BLaER1 treated with 17β-estradiol and CSF1 and Interleukin-3, amounts not matched to agents 10 nM and 100 nM (cell line): Measurements from ENCODE around the gene PCDHB14.
"Not testable (repeated sequence)": the region's sequence is repeated elsewhere in the genome, so short reads cannot be mapped to it uniquely, and the experiment has no call there.

Source experiments
- H3K27ac ChIP-seq, 11 experiments: shearing (Covaris generic); formaldehyde crosslinking; 2 replicates each; pipeline ENCODE4 v1.8.1; 2022
- H3K27me3 ChIP-seq, 11 experiments: shearing (Covaris generic); formaldehyde crosslinking; 2 replicates each; pipeline ENCODE4 v1.8.1; 2022
- H3K36me3 ChIP-seq, 11 experiments: shearing (Covaris generic); formaldehyde crosslinking; 2 replicates each; pipeline ENCODE4 v1.8.1; 2022
- H3K4me1 ChIP-seq, 10 experiments: shearing (Covaris generic); formaldehyde crosslinking; 2 replicates each; pipeline ENCODE4 v1.8.1; 2022
- H3K4me2 ChIP-seq, 11 experiments: shearing (Covaris generic); formaldehyde crosslinking; 2 replicates each; pipeline ENCODE4 v1.8.1; 2022
- H3K4me3 ChIP-seq, 10 experiments: shearing (Covaris generic); formaldehyde crosslinking; 2 replicates each; pipeline ENCODE4 v1.8.1; 2022
- H3K9ac ChIP-seq, 11 experiments: shearing (Covaris generic); formaldehyde crosslinking; 2 replicates each; pipeline ENCODE4 v1.8.1; 2022
- H3K9me3 ChIP-seq, 11 experiments: shearing (Covaris generic); formaldehyde crosslinking; replicated peaks in 1 of 11; 2 replicates each; pipeline ENCODE4 v1.8.1; 2022
- H4K20me1 ChIP-seq, 11 experiments: shearing (Covaris generic); formaldehyde crosslinking; 2 replicates each; pipeline ENCODE4 v1.8.1; 2022
- Cebpa-rat ChIP-seq, 11 experiments: shearing (Covaris generic); IDR thresholded peaks; 2 replicates each; pipeline ENCODE4 v1.8.1; 2022

PCDHB14 gene

DNA sequence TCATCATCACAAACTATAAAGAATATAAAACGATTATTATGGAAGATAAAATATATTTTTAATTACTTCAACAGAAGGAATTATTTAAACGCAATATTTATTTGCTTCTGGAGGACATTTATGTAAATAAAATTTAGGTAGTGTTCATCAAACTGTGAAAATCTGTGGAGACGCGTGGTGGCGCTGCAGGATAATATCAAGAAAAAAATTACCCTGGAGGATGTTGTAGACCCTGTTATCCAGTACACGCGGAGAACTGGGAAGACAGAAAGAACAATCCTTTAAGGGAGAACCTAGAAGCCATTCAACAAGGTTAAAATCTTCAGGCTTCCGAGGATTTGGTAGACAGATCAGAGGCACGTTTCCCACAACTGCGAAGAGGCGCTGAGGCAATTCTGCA is 14.7 kb upstream of the PCDHB14 start, which contains the start of gene PCDHB12:
Gene PCDHB12, plus strand, starts transcription at position 242 of the 400 bp plus-strand sequence. CDS start 189 bp downstream, outside the sequence.
- Histone ChIP-seq H3K36me3 (no peaks in the 10 kb centered on the region), H3K4me1 (no peaks in the 10 kb centered on the region), H3K9ac (no peak within 1 kb of the TSS), H3K4me2 (no peak within 1 kb of the TSS), H3K27me3 (no peaks in the 10 kb centered on the region), H3K4me3 (no peak within 1 kb of the TSS), H3K9me3 (peaks cover 25 to 48% (median 28%) of the 10 kb centered on the region in 11 experiments), H4K20me1 (no peaks in the 10 kb centered on the region), H3K27ac (no peak within 1 kb of the TSS)
- no peak for TF ChIP-seq Cebpa-rat (IDR thresholded peaks at IDR 0.05)

DNA sequence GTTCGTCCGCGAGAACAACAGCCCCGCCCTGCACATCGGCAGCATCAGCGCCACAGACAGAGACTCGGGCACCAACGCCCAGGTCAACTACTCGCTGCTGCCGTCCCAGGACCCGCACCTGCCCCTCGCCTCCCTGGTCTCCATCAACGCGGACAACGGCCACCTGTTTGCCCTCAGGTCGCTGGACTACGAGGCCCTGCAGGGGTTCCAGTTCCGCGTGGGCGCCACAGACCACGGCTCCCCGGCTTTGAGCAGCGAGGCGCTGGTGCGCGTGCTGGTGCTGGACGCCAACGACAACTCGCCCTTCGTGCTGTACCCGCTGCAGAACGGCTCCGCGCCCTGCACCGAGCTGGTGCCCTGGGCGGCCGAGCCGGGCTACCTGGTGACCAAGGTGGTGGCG is 12.9 kb upstream of the PCDHB14 start:
- not testable (repeated sequence) for H3K27ac ChIP-seq, H3K27me3 ChIP-seq, H3K4me1 ChIP-seq

GRCh38 chr5:141210849-141211248 is 12.3 kb upstream of the PCDHB14 start:
- peaks cover 38 to 57% (median 40%) of the 10 kb centered on the region in 11 experiments for H3K9me3 ChIP-seq
- not testable (repeated sequence) for H3K27me3 ChIP-seq, H3K27ac ChIP-seq, H3K4me2 ChIP-seq, H3K4me1 ChIP-seq, H3K9ac ChIP-seq, H3K36me3 ChIP-seq, H3K4me3 ChIP-seq, H4K20me1 ChIP-seq

More for the DNA sequence above, 12.9 kb upstream of the PCDHB14 start:
- not testable (repeated sequence) for H4K20me1 ChIP-seq, H3K36me3 ChIP-seq, H3K4me3 ChIP-seq, H3K4me2 ChIP-seq, H3K9ac ChIP-seq
- H3K9me3 ChIP-seq, result peaks cover 34 to 53% (median 36%) of the 10 kb centered on the region in 11 experiments

DNA sequence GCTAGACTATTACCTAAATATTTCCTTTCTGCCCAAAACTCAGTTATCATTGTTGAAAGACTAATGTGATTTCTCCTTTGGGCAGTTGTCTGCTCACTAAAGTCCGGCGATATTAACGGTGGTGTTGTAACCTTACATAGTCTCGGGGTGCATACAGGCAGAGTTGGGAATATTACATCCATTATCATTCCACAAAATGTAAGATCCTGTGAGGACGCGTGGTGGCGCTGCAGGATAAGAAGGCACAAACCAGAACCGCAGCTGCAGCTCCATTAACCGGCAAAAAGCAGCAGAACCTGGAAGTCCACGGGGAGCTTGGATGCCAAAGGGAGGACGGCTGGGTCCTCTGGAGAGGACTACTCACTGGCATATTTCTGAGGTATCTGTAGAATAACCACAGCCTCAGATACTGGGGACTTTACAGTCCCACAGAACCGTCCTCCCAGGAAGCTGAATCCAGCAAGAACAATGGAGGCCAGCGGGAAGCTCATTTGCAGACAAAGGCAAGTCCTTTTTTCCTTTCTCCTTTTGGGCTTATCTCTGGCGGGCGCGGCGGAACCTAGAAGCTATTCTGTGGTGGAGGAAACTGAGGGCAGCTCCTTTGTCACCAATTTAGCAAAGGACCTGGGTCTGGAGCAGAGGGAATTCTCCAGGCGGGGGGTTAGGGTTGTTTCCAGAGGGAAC is 9.3 kb upstream of the PCDHB14 start, which contains the start of gene PCDHB13:
Gene PCDHB13, plus strand, starts transcription at position 264 of the 684 bp plus-strand sequence. Its CDS starts 205 bp downstream, at position 469.
- not testable (repeated sequence) for H3K4me2 ChIP-seq, H3K36me3 ChIP-seq, H3K4me1 ChIP-seq, H4K20me1 ChIP-seq, H3K9ac ChIP-seq, H3K27me3 ChIP-seq, H3K27ac ChIP-seq, H3K4me3 ChIP-seq
- peaks cover 58 to 82% (median 59%) of the 10 kb centered on the region in 11 experiments for H3K9me3 ChIP-seq

DNA sequence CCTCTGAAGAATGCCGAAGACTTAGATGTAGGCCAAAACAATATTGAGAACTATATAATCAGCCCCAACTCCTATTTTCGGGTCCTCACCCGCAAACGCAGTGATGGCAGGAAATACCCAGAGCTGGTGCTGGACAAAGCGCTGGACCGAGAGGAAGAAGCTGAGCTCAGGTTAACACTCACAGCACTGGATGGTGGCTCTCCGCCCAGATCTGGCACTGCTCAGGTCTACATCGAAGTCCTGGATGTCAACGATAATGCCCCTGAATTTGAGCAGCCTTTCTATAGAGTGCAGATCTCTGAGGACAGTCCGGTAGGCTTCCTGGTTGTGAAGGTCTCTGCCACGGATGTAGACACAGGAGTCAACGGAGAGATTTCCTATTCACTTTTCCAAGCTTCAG is 8.6 kb upstream of the PCDHB14 start:
- not testable (repeated sequence) for H3K4me3 ChIP-seq
- peaks cover 54 to 82% (median 59%) of the 10 kb centered on the region in 11 experiments for H3K9me3 ChIP-seq

GRCh38 chr5:141215504-141215903 is 7.6 kb upstream of the PCDHB14 start:
- not testable (repeated sequence) for H4K20me1 ChIP-seq, H3K27me3 ChIP-seq, H3K36me3 ChIP-seq, H3K27ac ChIP-seq, H3K4me3 ChIP-seq, H3K4me2 ChIP-seq, H3K4me1 ChIP-seq, H3K9ac ChIP-seq
- peaks cover 45 to 78% (median 52%) of the 10 kb centered on the region in 11 experiments for H3K9me3 ChIP-seq

More for the DNA sequence above, 8.6 kb upstream of the PCDHB14 start:
- H3K4me1 ChIP-seq, H3K9ac ChIP-seq, H4K20me1 ChIP-seq, H3K27ac ChIP-seq, H3K27me3 ChIP-seq, H3K36me3 ChIP-seq, H3K4me2 ChIP-seq: not testable (repeated sequence)

- H3K36me3 ChIP-seq, result not testable (repeated sequence)
Measured at GRCh38 chr5:141216035-141216434, 7.1 kb upstream of the PCDHB14 start.

DNA sequence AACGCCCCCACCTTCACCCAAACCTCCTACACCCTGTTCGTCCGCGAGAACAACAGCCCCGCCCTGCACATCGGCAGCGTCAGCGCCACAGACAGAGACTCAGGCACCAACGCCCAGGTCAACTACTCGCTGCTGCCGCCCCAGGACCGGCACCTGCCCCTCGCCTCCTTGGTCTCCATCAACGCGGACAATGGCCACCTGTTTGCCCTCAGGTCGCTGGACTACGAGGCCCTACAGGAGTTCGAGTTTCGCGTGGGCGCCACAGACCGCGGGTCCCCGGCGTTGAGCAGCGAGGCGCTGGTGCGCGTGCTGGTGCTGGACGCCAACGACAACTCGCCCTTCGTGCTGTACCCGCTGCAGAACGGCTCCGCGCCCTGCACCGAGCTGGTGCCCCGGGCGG is 1.7 kb downstream of the PCDHB14 start:
- H3K9me3 ChIP-seq, result peaks cover 28 to 55% (median 39%) of the 10 kb centered on the region in 11 experiments
- H4K20me1 ChIP-seq, H3K27ac ChIP-seq: not testable (repeated sequence)

More at GRCh38 chr5:141216035-141216434, 7.1 kb upstream of the PCDHB14 start:
- peaks cover 40 to 73% (median 49%) of the 10 kb centered on the region in 11 experiments for H3K9me3 ChIP-seq
- not testable (repeated sequence) for H3K27ac ChIP-seq, H3K27me3 ChIP-seq, H3K9ac ChIP-seq, H3K4me2 ChIP-seq, H3K4me3 ChIP-seq, H3K4me1 ChIP-seq, H4K20me1 ChIP-seq

DNA sequence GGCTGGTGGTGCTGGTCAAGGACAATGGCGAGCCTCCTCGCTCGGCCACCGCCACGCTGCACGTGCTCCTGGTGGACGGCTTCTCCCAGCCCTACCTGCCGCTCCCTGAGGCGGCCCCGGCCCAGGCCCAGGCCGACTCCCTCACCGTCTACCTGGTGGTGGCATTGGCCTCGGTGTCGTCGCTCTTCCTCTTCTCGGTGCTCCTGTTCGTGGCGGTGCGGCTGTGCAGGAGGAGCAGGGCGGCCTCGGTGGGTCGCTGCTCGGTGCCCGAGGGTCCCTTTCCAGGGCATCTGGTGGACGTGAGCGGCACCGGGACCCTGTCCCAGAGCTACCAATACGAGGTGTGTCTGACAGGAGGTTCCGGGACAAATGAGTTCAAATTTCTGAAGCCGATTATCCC is 2.3 kb downstream of the PCDHB14 start:
- H3K4me1 ChIP-seq, H3K4me2 ChIP-seq, H3K9ac ChIP-seq, H3K4me3 ChIP-seq, H3K27me3 ChIP-seq, H3K36me3 ChIP-seq, H3K27ac ChIP-seq, H4K20me1 ChIP-seq: not testable (repeated sequence)
- H3K9me3 ChIP-seq, result peaks cover 32 to 55% (median 44%) of the 10 kb centered on the region in 11 experiments

More for the DNA sequence above, 1.7 kb downstream of the PCDHB14 start:
- H3K36me3 ChIP-seq, H3K4me3 ChIP-seq, H3K4me1 ChIP-seq, H3K4me2 ChIP-seq, H3K9ac ChIP-seq, H3K27me3 ChIP-seq: not testable (repeated sequence)

DNA sequence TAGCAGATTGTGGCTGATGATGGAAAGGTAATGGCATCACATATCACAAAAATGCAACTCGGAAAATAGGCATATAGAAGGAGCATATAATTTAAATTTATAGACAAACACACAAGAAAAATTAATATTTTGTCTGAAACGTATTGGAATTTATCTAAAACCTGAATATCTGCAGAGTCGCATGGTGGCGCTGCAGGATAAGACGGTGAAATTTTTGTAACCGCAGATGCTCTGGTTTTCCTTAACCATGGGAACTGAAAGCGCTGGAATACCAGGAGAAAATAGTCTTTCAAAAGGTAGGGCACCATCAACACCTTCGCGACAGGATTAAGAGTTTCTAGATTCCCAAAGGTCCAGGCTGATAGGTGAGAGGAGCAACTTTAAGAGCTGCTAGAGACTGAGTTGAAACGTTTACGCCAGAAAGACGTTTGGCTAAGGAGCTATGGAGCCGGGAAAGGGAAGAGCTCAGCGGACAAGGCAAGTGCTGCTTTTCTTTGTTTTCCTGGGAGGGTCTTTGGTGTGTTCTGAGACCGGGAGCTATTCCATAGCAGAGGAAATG is 11.0 kb downstream of the PCDHB14 start:
- Histone ChIP-seq H3K4me1 (no peaks in the 10 kb centered on the region), H3K36me3 (no peaks in the 10 kb centered on the region; a peak in 4 of 22 replicates), H3K27me3 (no peaks in the 10 kb centered on the region), H3K27ac (no peak overlapping the region), H3K9ac (no peak overlapping the region), H3K4me2 (no peak overlapping the region), H3K9me3 (peaks cover 80 to 97% (median 89%) of the 10 kb centered on the region in 11 experiments), H3K4me3 (no peak overlapping the region), H4K20me1 (no peaks in the 10 kb centered on the region)
- TF ChIP-seq Cebpa-rat (IDR thresholded peaks at IDR 0.05), result no peak

- not testable (repeated sequence) for H3K27ac ChIP-seq, H3K27me3 ChIP-seq, H3K4me1 ChIP-seq, H3K36me3 ChIP-seq, H3K9ac ChIP-seq, H3K4me2 ChIP-seq, H4K20me1 ChIP-seq, H3K4me3 ChIP-seq
- peaks cover 88 to 100% (median 97%) of the 10 kb centered on the region in 11 experiments for H3K9me3 ChIP-seq
Measured at GRCh38 chr5:141235922-141236321, 12.8 kb downstream of the PCDHB14 start.
